OCI-LY3 (cell line): Measurements from ENCODE around the gene ACP6.

Experiments
- H2AFZ ChIP-seq: fragments of 200-600, 300-600 bp; shearing (Covaris generic); 2 replicates; pipeline ENCODE4 v1.6.0; 2014; ENCODE audit warnings: antibody characterized with exemption, low read depth, low read length
- H3K27ac ChIP-seq: fragments of 200-600, 300-600 bp; sonication (generic); 2 replicates; pipeline ENCODE4 v1.5.1; 2014; ENCODE audit warnings: mild to moderate bottlenecking, low read length, moderate library complexity, mixed read lengths
- H3K27me3 ChIP-seq: fragments of 200-600, 300-600 bp; sonication (generic); 2 replicates; pipeline ENCODE4 v1.6.1; 2014; ENCODE audit warnings: low read depth, low read length, mixed read lengths
- H3K36me3 ChIP-seq: fragments of 200-600, 300-600 bp; sonication (generic); replicated peaks from 2 replicates; pipeline ENCODE3; 2014; ENCODE audit warnings: low read depth, low read length, mixed read lengths
- H3K4me1 ChIP-seq: fragments of 300-600, 200-600 bp; sonication (generic); 2 replicates; pipeline ENCODE4 v1.6.1; 2014; ENCODE audit warnings: low read length, mixed read lengths
- H3K4me2 ChIP-seq: fragments of 200-600, 300-600 bp; sonication (generic); 2 replicates; pipeline ENCODE4 v1.6.1; 2014; ENCODE audit warnings: low read length, mixed read lengths
- H3K4me3 ChIP-seq: fragments of 300-600, 200-600 bp; sonication (generic); 2 replicates; pipeline ENCODE4 v1.5.1; 2014; ENCODE audit warnings: antibody characterized with exemption, mild to moderate bottlenecking, low read length, moderate library complexity
- H3K79me2 ChIP-seq: fragments of 300-600, 200-600 bp; shearing (Covaris generic); 2 replicates; pipeline ENCODE4 v1.6.1; 2014; ENCODE audit warnings: mild to moderate bottlenecking, low read length, mixed read lengths
- H3K9ac ChIP-seq: fragments of 300-600, 200-600 bp; shearing (Covaris generic); 2 replicates; pipeline ENCODE4 v1.6.0; 2014; ENCODE audit warnings: mild to moderate bottlenecking, low read length, moderate library complexity
- H3K9me3 ChIP-seq: fragments of 200-600, 300-600 bp; shearing (Covaris generic); 2 replicates; pipeline ENCODE4 v1.6.1; 2014; ENCODE audit warnings: low read length, mixed read lengths; ENCODE audit not compliant: insufficient read depth
- H4K20me1 ChIP-seq: fragments of 200-600, 300-600 bp; sonication (generic); 2 replicates; pipeline ENCODE4 v1.6.1; 2016; ENCODE audit warnings: low read length, mixed read lengths; ENCODE audit not compliant: insufficient read depth
- CTCF ChIP-seq: fragments of 200-600, 300-600 bp; sonication (generic); IDR thresholded peaks from 2 replicates; pipeline ENCODE4 v1.5.1; 2014; ENCODE audit warnings: antibody characterized with exemption, low read length, low read depth
- EZH2phosphoT487 ChIP-seq: fragments of 200-600 bp; shearing (Covaris generic); IDR thresholded peaks from 2 replicates; pipeline ENCODE4 v1.6.1; 2018; ENCODE audit warnings: antibody characterized with exemption, mixed run types, low read depth

ACP6 gene

GRCh38 chr1:147613506-147613905 lies 56.8 kb downstream of the ACP6 start:
- no peak for TF ChIP-seq CTCF
- Histone ChIP-seq H3K9me3 (no peaks in the 10 kb centered on the region), H3K27ac (no peak overlapping the region), H3K36me3 (peaks cover 36% of the 10 kb centered on the region), H3K4me3 (no peak overlapping the region), H3K79me2 (no peaks in the 10 kb centered on the region), H3K4me2 (no peak overlapping the region), H3K27me3 (no peaks in the 10 kb centered on the region), H3K4me1 (no peaks in the 10 kb centered on the region), H2AFZ (no peak overlapping the region), H4K20me1 (no peaks in the 10 kb centered on the region), H3K9ac (no peak overlapping the region)

- no peaks in the 10 kb centered on the region for H4K20me1 ChIP-seq
- H3K4me3 ChIP-seq, result no peak overlapping the region
- TF ChIP-seq EZH2phosphoT487, result no peak
- no peak for TF ChIP-seq CTCF
- no peaks in the 10 kb centered on the region for H3K79me2 ChIP-seq
- no peak overlapping the region for H3K27ac ChIP-seq
- H3K27me3 ChIP-seq, result no peaks in the 10 kb centered on the region
- no peak overlapping the region for H3K9ac ChIP-seq
- no peaks in the 10 kb centered on the region for H3K4me1 ChIP-seq
- H3K4me2 ChIP-seq, result no peak overlapping the region
- no peak overlapping the region for H2AFZ ChIP-seq
- H3K9me3 ChIP-seq, result no peaks in the 10 kb centered on the region
- H3K36me3 ChIP-seq, result peaks cover 37% of the 10 kb centered on the region
Observed at GRCh38 chr1:147612366-147612765, 58.0 kb downstream of the ACP6 start.

GRCh38 chr1:147611586-147611985 lies 58.7 kb downstream of the ACP6 start:
- no peaks in the 10 kb centered on the region for H3K9me3 ChIP-seq
- TF ChIP-seq CTCF (no peak), EZH2phosphoT487 (no peak)
- no peak overlapping the region for H3K27ac ChIP-seq
- H3K36me3 ChIP-seq, result peaks cover 37% of the 10 kb centered on the region
- no peaks in the 10 kb centered on the region for H3K79me2 ChIP-seq
- no peak overlapping the region for H3K9ac ChIP-seq
- no peak overlapping the region for H3K4me3 ChIP-seq
- H3K4me2 ChIP-seq, result no peak overlapping the region
- no peaks in the 10 kb centered on the region for H4K20me1 ChIP-seq
- no peaks in the 10 kb centered on the region for H3K27me3 ChIP-seq
- no peaks in the 10 kb centered on the region for H3K4me1 ChIP-seq
- H2AFZ ChIP-seq, result no peak overlapping the region

GRCh38 chr1:147611021-147611426 lies 59.3 kb downstream of the ACP6 start:
- H3K9me3 ChIP-seq, result no peaks in the 10 kb centered on the region
- no peak for TF ChIP-seq CTCF
- no peak for TF ChIP-seq EZH2phosphoT487
- H4K20me1 ChIP-seq, result no peaks in the 10 kb centered on the region
- H3K27me3 ChIP-seq, result no peaks in the 10 kb centered on the region
- H3K27ac ChIP-seq, result no peak overlapping the region
- H3K9ac ChIP-seq, result no peak overlapping the region
- no peaks in the 10 kb centered on the region for H3K79me2 ChIP-seq
- no peak overlapping the region for H2AFZ ChIP-seq
- H3K4me2 ChIP-seq, result no peak overlapping the region
- H3K4me1 ChIP-seq, result no peaks in the 10 kb centered on the region
- peaks cover 38% of the 10 kb centered on the region for H3K36me3 ChIP-seq
- H3K4me3 ChIP-seq, result no peak overlapping the region
